Hepatocyte (in vitro differentiated cells): Measurements from ENCODE around the gene C19orf33.

Experiments used
- CTCF ChIP-seq: fragments of 200-600 bp; sonication (generic); IDR thresholded peaks from 2 replicates; pipeline ENCODE4 v1.5.1; 2016; ENCODE audit warnings: antibody characterized with exemption, mild to moderate bottlenecking; ENCODE audit not compliant: poor library complexity
- EZH2 ChIP-seq: fragments of 200-600 bp; sonication (generic); IDR thresholded peaks from 2 replicates; pipeline ENCODE4 v1.6.1; 2016; ENCODE audit warnings: antibody characterized with exemption, mild to moderate bottlenecking, borderline replicate concordance

- TF ChIP-seq EZH2 (no peak), CTCF (no peak)
These were observed 33.3 kb downstream of the C19orf33 start for GRCh38 chr19:38337360-38337653.
